PFSK-1 (cell line): ENCODE data around the gene ACLY.

Experiments used
- FOXP2 ChIP-seq: optimal IDR thresholded peaks from 2 replicates; pipeline ENCODE3; 2011; ENCODE audit warnings: borderline replicate concordance, control low read depth, inconsistent platforms; ENCODE audit not compliant: insufficient read depth; ENCODE audit errors: extremely low read length, extremely low read depth
- POLR2AphosphoS5 ChIP-seq: IDR thresholded peaks from 2 replicates; pipeline ENCODE4 v1.6.1; 2012; ENCODE audit warnings: low read depth, mild to moderate bottlenecking, control low read depth, low read length, moderate library complexity
- SIN3A ChIP-seq: IDR thresholded peaks from 2 replicates; pipeline ENCODE4 v1.6.1; 2012; ENCODE audit warnings: mild to moderate bottlenecking, low read length, moderate library complexity, borderline replicate concordance; ENCODE audit not compliant: insufficient read depth
- TAF1 ChIP-seq: IDR thresholded peaks from 2 replicates; pipeline ENCODE4 v1.6.1; 2012; ENCODE audit warnings: low read length, control low read depth, borderline replicate concordance; ENCODE audit not compliant: insufficient read depth
- TF ChIP-seq, protein P1 (sequence below), 2 experiments: IDR thresholded peaks; 2 replicates each; pipeline versions ENCODE4 v1.6.1 to v1.8.0; 2011 to 2012; ENCODE audit warnings: low read depth in 2 of 2, low read length in 2 of 2, control low read depth in 1 of 2, inconsistent platforms in 1 of 2, mild to moderate bottlenecking in 1 of 2, moderate library complexity in 1 of 2; ENCODE audit not compliant: insufficient read depth in 1 of 2

- no peak for TF ChIP-seq TAF1
- TF ChIP-seq POLR2AphosphoS5, result no peak
- no peak for TF ChIP-seq FOXP2
- TF ChIP-seq, protein P1, sequence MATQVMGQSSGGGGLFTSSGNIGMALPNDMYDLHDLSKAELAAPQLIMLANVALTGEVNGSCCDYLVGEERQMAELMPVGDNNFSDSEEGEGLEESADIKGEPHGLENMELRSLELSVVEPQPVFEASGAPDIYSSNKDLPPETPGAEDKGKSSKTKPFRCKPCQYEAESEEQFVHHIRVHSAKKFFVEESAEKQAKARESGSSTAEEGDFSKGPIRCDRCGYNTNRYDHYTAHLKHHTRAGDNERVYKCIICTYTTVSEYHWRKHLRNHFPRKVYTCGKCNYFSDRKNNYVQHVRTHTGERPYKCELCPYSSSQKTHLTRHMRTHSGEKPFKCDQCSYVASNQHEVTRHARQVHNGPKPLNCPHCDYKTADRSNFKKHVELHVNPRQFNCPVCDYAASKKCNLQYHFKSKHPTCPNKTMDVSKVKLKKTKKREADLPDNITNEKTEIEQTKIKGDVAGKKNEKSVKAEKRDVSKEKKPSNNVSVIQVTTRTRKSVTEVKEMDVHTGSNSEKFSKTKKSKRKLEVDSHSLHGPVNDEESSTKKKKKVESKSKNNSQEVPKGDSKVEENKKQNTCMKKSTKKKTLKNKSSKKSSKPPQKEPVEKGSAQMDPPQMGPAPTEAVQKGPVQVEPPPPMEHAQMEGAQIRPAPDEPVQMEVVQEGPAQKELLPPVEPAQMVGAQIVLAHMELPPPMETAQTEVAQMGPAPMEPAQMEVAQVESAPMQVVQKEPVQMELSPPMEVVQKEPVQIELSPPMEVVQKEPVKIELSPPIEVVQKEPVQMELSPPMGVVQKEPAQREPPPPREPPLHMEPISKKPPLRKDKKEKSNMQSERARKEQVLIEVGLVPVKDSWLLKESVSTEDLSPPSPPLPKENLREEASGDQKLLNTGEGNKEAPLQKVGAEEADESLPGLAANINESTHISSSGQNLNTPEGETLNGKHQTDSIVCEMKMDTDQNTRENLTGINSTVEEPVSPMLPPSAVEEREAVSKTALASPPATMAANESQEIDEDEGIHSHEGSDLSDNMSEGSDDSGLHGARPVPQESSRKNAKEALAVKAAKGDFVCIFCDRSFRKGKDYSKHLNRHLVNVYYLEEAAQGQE (IDR thresholded peaks at IDR 0.05; ENCODE audit: insufficient read depth in 1 of 2, low read depth in 2 of 2, low read length in 2 of 2), result no peak
- no peak for TF ChIP-seq SIN3A
Observed at GRCh38 chr17:41873559-41874292, 45.0 kb downstream of the ACLY start.
